Measurements from ENCODE around the gene PEMT.

PEMT gene

DNA sequence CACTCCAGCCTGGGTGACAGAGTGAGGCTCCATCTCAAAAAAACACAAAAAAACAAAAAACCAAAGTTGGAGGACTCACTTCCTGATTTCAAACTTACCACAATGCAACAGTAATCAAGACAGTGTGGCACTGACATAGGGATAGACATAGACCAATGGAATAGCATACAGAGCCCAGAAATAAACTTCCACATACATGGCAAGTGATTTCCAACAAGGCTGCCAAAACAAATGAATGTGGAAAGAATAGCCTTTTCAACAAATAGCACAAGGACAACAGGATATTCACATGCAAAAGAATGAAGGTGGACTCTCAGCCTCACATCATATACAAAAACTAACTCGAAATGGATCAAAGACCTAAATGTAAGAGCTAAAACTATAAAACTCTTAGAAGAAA, 58.5 kb downstream of the PEMT start:
- DNase-seq: no peak

DNA sequence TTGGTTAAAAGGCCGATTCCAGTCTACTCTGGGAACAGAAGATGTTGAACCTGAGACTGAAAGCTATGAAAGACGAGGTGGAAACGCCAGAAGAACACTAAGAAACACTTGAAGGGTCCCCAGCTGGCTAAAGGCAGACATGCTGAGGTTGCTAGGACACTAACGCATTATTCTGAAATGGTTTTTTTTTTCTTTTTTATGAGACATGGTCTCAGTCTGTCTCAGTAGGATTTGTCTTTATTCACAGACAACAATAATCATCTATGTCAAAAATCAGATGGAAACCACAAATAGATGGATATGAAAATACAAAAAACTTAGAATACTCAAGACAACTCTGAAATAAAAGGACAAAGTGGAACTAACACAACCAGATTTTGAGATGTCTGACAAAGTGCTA, 60.4 kb downstream of the PEMT start:
- DNase-seq: no peak

DNA sequence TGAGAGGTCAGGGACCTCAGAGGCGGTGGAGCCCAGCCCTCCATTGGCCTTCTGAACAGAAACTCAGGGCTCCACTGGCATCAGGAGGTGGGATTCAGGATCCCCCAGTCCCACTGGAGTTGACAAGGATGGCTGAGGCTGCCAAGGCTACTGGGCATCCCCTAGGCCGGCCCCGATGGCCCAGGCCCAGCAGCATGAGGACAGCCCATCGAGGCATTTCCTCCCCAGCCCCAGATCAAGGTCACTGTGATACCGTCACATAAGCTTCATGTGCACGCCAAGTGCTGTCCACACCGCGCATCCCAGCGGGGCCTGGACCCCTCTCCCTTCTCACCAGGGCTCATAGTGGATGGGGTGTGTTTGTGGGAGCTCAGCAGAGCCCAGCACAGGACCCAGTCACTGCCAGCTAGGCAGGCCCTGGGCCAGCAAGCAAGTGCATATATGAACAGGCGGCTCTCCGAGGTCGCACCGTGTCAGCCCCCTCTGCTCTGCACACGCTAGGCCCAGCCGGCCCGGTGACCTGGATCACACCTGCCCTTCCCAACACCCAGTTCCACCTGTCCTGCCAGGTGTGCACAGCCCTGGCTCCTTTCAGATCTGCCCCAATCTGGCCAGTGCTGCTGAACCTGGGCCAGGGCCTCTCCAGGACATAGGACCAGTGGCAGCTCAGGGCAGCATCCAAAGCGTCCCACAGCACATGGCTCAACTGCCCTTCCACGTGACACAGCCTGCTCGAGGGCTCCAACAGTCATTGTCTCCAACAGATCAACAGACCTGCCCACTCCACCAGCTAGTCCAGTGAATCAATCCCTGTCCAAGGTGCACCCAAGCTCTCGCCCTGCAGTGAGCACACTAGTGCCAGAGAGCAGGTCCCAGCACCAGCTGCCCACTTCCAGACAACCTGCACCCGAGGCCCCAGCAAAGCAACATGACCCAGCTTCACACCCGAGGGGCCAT, 62.5 kb downstream of the PEMT start:
- no peak for DNase-seq

DNA sequence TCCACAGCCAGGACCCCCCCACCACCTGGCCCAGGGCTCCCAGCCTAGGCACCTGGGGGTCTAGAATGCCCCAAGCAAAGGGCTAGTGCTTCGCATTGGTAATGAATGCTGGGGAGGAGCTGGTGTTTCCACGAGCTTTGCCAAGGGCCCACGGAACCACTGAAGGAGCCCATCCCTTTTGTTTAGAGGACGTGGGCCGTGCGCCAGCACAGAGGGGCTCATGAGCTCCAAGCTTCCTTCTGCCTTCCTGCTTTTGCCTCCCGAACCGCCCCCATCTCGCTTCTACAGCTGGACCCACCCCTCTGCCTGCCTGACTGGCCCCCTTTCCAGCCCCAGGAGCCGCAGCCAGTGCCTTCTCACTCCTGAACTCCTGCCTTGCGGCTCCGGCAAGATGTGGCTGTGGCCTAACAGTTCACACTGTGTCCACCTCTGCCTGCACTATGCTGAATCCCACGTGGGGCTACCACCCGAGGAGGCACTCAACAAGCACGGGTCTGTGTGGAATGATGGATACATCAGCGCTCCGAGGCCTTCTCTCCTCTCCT, 63.5 kb downstream of the PEMT start:
- no peak for DNase-seq

- DNase-seq: no peak
Observed at GRCh38 chr17:17527534-17527933, 64.0 kb downstream of the PEMT start.

DNA sequence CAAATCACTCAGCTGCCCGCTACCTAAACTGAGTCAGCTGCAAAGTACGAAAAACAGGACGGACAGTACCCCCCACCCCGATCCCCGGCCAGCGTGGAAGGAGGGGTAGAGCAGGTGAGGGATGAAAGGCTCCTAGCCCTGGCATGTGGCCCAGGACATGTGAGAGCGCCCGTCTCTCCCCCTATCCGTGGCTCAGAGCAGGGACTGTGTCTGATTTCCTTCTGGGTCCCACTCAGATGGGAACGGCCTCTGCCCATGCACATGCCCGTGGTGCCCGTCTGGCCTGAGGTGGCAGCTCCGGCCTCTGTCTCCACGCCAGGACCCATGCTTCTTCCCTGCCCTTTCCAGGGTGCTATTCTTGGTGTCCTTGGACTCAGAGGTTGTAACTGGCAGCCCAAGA, 65.1 kb downstream of the PEMT start:
- DNase-seq: no peak

- DNase-seq: no peak
Observed at GRCh38 chr17:17525956-17526355, 65.6 kb downstream of the PEMT start.

- no peak for DNase-seq
Observed at GRCh38 chr17:17525311-17525710, 66.2 kb downstream of the PEMT start.

DNA sequence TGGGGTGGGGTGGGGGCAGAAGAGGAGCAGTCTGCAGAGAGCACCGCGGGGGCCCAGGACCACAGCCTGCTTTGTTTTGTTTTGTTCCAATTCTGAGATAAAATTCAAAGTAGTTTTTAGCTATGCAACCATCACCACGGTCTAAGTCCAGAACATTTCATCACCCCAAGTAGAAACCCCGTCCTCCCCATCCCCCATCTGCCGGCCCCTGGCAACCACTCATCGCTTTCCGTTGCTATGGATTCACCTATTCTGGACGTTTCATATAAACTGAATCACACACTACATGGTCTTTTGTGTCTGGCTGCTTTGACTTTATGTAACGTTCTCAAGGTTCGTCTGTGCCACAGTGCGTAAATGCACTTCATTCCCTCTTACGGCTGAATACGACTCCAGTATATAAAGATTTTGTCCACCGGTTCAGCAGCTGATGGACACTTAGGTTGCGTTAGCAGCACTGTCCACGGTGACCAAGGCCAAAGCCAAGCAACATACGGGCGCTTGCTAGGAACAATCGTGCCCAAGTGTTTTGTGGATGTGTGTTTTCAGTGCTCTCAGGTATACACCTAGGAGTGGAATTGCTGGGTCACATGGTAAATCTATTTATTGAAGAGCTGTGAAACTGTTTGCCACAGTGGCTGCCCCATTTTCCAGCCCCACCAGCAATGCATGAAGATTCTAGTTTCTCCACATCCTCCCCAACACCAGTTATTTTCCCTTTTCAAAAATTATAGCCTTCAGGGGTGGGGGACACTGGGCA, 67.6 kb downstream of the PEMT start:
- DNase-seq: no peak

DNA sequence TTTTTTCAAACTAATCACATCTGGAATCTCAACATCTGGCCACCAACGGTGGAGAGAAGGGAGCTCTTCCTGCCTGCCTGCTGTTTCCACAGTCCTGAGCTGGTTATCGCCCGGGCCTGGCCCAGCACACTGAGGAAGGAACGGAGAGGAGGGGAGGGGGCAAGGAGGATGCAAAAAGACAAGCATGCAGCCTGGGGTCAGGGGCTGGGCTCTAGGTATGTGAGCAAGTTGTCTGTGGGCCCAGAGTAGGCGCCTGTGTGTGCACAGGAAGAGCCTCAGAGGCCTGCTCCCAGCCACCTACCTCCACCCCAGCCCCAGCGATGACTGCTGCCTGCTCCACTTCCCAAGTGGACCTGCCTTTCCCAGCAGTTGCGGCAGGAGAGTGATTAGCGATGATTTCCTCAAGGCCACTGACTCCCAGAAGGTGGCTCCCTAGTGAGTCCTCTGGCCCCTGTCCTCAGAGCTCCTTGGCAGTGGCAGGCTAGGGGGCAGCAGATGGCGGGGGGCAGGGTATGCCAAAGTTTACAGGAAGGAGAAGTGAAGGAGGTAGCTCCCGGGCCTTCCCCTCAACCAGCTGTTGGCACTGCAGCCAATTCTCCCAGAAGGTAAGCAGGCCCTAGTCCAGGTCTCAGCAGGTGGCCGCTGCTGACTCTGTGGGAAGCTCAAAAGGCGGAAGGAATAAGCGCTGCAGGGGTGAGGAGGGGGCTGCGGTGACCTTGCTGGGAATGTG, 68.3 kb downstream of the PEMT start:
- DNase-seq: peak; percentile 26

GRCh38 chr17:17520599-17521232, 70.8 kb downstream of the PEMT start:
- DNase-seq: no peak

- DNase-seq: no peak
Observed at GRCh38 chr17:17519886-17520285, 71.6 kb downstream of the PEMT start.

DNA sequence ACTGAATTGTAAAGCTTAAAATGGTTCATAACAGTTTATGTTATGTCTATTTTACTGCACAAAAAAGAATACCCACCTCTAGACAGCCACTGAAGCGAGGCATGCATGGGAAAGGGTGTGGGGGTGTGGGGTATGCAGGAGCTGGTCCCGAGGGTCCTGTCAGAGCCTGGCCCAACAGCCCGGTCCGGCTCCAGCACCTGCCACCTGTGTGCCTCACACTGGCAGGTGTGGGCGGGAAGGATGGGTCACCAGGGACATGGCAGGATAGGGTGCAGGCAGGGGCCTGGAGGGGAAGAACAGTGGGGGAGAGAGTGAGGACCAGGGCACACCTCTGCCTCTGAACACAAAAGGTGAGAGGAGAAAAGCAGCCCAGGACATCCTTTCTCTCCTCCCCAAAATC, 72.6 kb downstream of the PEMT start:
- DNase-seq: no peak

- DNase-seq: no peak
Observed at GRCh38 chr17:17518014-17518413, 73.5 kb downstream of the PEMT start.

DNA sequence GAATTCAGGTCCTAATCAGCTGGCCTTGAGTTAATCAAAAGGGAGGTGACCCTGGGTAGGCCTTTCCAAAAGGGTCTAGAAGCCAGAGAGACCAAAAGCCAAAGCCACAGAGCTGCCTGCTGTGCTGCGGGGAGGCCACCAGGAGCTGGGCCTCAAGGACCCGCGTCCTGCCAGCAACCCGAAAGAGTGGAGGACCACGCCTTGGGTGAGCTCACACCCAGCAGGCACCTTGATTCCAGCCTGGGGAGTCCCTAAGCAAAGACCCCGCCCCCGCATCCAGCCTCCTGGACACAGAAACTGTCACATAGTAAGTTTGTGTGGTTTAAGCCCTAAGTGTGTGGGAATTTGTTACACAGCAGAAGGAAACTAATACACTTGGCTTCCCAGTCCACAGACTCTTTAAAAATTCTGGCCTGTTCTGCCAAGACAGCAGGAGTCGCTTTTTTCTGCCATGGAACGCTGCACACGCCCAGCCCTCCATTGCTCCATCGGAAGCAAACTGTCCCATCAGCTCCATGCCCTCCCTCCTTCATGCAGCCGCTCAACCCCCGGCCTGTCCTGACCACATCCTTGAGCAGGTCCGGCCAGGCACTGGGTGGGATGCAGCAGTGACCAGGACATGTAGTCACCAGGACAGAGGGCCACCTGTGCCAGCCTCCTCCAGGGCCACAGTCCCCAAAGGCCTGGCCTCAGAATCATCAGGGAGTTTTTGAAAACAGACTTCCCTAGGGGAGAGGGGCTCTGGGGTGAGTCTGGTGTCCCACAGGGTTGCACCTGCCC, 74.4 kb downstream of the PEMT start:
- DNase-seq: no peak

- DNase-seq: peak; percentile 77
Observed at GRCh38 chr17:17515934-17516930, 75.3 kb downstream of the PEMT start.

DNA sequence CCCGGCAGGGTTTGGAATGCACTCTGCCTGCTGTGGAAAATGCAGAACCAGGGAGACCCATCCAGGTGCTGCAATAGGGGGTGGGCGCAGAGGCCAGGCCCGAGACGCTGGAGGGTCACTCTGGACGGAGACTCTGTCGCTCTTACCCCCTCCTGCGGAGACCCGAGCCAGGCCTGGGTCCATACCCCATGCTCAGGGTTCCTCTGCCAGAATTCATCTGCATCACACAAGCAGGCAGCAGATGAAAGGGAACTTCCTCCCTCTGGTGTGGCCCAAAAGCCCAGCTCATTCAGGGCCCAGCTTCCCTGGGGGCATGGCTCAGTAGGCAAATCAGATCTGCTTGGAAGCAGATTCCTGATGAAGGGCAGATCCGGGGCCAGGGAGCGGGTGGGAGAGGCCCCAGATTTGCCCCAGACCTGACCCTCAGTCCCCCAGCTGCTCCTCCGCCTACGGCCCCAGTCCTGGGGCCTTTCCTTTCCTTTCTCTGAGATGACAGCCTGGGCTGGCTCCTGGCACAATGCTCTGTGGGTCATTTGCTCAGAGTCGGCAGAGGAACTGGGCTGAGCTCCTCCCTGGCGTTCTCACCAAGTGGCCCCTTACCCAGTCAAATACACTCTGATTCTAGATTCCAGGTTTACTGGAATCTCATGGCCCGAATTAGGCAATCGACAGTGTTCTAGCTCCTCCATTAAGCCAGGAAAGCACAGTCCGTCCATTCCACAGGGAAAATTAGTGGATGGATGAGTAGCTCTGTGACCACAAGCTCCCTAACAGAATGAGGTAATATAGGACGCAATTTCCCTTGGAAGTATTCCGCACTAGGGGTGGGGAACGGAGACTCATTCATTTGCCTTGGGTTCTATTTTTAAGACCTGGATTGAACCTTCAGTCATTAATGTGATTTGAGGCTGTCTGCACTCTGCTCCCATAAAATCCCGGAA, 76.2 kb downstream of the PEMT start:
- DNase-seq: peak; percentile 55

GRCh38 chr17:17514361-17514992, 77.0 kb downstream of the PEMT start:
- no peak for DNase-seq
